GM21723 (cell line): ENCODE data around the gene CTNNA3.

Source experiments
- ATAC-seq: cut with Tn5 transposase; IDR thresholded peaks from one replicate; pipeline ENCODE4 v1.9.1; 2021; ENCODE audit warnings: mild to moderate bottlenecking, moderate library complexity; ENCODE audit not compliant: unreplicated experiment

Gene CTNNA3

DNA sequence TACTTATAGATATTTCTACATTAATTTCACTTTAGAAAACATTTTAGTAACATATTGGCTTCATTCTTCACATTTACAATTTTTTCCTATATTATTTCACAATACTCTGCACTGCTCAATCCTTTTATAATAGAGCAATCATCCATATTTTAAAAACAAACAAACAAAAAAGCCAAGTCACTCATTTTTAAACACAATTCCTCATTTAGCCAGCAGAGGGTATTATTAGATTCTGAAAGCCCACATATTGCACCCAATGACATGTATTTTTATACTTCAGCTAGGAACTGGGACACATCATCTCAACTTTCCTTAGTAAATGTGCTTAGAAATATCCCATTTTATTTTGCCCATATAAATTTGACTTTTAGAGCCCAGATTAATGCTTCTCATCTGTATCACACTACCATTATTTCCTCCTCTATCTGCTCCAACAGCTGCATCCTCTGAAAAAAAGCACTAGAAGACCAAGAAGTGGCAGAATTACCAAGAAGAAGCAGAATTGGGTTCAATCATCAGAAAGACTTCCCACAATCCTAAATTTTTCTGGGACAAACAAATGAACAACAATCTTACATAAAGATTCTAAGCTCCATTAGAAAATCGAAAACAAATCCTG, 29.5 kb downstream of the CTNNA3 start:
- ATAC-seq = no peak

DNA sequence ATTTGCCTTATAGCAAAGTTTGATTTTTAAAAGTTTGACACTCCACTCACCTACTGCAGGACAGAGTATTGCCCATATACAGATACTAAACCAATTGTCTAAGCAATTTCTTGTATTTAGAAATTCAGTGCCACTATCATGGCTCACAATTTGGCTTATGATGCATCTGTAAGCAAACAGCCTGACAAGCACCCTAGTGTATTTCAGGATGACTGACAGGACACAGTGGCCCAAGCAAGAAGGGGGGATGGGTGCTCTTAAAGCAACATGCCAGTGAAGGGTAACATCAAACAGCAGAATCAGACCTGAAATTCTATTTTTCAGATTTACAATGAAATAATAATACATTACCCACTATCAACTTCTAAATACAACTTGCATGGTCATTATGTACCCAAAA, 30.5 kb downstream of the CTNNA3 start:
- no peak for ATAC-seq

DNA sequence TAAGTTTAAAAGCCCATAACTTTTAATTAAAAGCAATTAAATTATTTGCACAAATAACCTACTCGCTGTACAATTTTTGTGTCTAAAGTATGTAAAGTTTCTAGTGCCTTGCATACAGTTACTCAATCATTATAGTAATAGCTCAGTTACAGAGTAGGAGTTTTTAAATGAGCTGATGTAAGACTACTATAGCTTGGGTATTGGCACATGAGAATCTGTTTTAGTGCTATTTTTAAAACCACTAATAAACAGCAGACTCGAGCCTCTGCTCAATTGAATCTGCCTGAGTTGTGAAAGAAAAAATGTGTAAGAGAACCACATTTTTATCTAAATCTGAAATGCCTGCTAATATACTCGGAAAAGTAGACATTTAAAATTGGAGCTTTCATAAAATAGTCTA, 31.1 kb downstream of the CTNNA3 start:
- ATAC-seq = no peak

DNA sequence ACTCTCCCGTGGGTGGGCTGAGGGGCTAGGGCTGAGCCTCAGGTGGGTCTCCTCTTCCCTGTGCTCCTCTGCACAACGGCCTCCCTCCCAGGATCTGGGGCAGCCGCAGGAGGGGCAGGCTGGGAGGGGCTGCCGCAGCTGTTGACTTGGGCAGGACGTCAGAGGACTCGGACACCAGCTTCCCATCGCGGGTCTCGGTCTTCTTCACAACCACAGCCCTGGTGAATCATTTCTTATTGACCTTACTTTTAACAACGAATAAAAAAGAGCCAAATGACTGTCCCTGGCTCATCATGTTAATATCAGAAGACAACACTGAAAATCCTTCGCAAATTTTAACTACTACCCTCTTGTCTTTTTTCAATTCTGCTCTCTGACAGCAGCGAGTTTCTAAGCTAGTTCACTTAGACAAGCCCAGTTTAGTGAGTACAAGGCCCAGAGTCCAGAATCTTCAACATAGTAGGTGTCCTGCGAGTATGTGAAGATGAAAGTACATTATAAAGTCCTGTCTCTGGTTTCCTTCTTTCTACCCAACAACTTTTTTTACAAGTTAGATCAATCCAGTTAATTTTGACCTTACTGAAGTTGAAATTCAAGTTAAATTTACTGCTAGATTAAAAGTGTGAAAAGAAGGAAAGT, 32.4 kb downstream of the CTNNA3 start:
- no peak for ATAC-seq

DNA sequence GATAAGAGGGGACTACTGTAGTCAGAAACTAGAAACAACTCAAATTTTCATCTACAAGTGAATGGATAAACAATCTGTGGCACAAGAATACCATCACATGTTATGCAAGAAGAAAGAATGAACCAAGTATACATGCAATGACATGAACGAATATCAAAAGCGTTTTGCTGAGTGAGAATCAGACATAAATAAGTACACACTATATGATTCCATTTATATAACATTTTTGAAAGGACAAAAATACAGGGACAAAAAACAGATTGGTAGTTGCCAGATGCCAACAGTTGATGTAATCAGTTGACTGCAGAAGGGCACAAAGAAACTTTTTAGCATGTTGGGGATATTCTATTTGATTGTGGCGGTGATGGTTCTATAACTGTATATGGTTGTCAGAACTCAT, 33.6 kb downstream of the CTNNA3 start:
- no peak for ATAC-seq

DNA sequence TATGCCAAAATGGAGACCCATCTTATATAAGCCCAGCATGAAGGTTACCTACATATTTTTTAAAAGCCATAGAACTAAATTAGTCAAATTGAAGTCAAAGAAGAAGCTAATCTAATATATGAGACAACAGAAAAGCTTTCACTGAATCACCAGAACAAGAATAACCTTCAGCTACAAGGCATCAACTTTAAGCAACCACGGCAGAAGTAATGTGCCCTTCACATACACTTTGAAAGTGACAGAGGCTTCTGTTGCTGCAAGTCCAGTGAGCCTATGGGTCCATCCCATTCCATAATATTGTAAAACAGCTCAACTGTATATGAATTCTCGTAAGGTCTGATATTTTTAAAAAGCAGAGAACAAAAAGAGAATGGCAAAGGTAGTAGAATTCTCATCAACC, 36.5 kb downstream of the CTNNA3 start:
- no peak for ATAC-seq

DNA sequence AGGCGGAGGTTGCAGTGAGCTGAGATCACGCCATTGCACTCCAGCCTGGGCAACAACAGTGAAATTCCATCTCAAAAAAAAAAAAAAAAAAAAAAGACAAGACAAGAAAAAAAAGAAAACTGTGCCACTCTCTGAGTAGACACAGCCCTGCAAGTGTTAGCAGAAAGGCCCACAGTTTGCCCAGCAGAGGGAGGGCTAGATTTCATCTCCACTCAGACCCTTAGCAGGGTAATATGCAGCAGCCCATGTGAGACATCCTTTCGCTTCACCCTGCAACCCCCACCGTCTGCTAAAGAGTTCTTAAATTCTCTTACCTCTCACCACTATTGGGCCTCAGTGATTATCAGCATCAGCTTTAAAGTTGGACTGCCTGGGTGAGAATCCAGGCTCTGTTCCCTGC, 38.2 kb downstream of the CTNNA3 start:
- ATAC-seq = no peak

DNA sequence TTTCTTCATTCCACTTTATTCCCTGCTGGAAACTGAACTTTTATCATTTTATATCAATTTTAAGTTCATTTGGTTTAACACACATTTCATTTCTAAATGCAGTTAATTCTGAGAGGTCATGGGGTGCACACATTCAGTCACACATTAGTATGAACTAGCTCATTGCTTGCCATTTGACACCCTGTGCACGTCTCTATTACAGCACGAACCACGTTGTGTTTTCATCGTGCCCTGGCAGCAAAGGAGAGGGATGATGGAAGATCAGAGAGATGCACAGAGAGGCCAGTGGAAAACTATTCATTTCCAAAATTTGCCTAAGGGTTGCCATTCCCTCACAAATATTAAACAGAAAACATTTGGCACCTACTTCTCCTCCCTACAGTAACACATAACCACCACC, 45.4 kb downstream of the CTNNA3 start:
- no peak for ATAC-seq

DNA sequence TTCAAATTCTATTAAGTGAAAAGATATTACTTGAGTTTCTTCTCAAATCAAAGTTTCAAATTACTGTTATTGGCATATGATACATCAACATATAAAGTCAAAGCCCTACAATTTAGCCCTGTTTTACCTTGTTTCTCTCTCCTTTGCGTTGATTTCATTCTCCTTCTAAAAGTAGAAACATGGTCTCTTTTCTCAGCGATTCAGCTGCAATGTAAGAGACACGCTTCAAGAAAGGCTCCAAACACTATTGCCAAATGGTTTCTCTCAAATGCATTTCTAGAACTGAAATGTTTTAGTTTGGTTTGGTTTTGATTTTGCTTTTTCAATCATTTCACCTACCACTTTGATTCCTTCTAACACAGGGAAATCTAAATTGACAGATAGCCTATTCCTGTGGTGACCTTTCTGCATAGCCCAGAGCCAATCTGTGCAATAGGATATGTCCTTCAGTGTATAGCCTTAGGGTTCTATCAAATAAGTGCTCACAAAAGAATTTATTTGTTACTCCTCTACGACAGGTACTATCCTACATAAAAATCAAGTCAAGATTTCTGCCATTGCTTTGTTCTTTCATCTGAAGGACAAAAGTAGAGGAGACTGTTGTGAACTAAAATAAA, 47.3 kb downstream of the CTNNA3 start:
- no peak for ATAC-seq

DNA sequence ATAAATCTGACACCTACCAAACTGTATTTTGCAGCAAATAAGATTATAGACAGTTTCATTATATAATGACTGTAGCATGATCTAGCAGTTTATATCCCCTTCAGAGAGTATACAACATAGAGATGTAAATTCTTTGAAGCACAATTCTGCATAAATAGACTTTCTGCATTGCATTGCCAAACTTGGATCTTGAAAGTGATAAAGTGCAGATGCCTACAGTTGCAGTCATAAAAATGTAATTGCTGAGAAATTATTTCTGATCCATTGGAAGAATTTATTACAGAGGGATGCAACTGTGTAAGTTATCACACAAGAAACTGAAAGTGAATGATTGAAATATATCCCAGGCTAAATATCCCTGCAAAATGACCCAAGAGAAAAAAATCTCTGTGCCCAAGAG, 65.1 kb downstream of the CTNNA3 start:
- ATAC-seq = no peak

DNA sequence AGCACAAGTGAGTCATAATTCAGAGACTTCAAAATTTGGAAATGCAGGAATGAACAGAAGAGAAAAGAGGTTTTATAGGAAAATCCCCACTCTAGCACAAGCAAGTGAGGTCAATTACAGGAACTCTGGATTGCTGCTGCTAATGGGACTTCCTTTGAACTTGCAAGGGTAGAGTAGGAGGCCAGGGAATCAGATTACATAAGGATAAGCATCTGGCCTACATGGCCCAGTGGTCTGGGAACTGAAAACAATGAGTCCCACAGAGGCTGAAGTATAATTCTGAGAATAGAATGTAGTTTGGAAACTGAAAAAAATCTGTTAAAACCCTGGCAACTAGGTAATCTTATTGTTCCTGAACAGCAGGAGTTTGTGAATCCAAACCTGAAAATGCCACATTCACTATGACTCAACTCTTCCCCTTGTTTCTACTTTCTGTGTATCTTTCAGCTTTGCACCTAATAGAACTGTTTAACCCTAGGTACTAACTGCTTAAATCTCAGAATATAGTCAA, 66.5 kb downstream of the CTNNA3 start:
- ATAC-seq = no peak

DNA sequence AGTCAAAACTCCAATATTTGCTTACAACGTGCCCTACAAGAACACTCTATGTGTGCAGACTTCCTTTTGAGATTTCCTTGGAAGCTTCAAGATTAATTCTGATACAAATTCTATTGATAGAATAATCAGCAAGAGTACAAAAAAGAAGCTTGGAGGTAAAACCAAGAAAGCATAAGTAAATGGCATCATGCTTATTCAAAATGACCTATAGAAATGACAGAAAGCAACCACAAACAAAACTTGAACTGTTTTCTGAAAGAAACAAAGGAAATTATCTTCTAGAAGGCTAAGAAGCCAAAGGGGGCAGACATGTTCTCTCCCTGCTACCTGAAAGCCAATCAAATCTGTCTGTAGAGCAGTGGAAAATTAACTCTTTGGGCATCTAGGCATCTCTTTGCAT, 73.0 kb downstream of the CTNNA3 start:
- ATAC-seq = no peak

DNA sequence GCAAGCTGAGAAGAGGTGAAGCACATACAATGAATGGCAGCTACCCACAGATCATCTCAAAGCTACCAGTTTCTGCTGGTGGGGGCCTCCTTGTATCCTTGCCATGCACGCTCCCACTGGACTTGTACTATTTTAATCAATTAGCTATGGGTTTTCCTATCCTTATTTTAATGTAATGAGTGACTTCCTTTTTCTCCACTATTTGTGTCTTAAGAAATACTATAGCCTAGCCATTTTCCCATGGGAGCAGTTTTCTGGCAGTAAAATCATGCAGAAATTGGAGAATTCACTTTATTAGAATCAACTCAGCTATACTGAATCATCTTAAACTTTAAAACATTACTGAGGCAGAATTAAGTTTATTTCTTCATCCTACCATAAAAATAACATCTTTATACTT, 73.5 kb downstream of the CTNNA3 start:
- no peak for ATAC-seq

DNA sequence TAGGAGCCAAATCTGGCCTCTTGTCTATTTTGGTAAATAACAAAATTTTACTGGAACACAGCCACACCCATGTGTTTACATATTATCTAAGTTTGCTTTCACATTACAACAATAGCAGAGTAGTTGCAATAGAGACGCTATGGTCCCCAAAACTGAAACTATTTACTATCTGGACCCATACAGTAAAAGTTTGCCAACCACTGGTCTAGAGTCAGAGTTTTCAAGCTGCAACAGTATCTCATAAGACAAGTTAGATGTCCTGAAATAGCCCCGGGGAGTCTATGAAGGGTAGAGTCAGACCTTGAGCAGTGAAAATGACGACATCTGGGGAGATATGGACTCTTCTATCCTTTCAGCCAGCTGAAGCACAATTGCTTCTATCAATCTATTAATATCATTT, 74.2 kb downstream of the CTNNA3 start:
- no peak for ATAC-seq

DNA sequence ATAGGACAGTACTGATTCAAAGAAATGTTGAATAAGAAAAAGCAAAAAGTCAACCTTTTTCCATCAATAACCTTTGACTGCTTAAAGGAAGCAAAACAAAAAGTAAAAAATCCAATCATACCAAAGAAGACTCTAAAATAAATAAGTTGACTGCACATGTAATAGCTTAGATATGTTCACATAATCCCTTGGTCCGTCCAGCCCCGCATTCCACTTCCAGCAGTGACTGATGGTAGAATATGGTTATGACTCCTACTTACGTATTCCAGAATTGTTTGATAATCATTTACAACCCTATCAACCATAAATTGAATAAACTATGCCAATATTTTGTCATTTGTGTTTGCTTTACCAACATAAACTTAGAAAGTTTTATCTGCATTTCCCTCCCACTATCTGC, 77.9 kb downstream of the CTNNA3 start:
- ATAC-seq = no peak

DNA sequence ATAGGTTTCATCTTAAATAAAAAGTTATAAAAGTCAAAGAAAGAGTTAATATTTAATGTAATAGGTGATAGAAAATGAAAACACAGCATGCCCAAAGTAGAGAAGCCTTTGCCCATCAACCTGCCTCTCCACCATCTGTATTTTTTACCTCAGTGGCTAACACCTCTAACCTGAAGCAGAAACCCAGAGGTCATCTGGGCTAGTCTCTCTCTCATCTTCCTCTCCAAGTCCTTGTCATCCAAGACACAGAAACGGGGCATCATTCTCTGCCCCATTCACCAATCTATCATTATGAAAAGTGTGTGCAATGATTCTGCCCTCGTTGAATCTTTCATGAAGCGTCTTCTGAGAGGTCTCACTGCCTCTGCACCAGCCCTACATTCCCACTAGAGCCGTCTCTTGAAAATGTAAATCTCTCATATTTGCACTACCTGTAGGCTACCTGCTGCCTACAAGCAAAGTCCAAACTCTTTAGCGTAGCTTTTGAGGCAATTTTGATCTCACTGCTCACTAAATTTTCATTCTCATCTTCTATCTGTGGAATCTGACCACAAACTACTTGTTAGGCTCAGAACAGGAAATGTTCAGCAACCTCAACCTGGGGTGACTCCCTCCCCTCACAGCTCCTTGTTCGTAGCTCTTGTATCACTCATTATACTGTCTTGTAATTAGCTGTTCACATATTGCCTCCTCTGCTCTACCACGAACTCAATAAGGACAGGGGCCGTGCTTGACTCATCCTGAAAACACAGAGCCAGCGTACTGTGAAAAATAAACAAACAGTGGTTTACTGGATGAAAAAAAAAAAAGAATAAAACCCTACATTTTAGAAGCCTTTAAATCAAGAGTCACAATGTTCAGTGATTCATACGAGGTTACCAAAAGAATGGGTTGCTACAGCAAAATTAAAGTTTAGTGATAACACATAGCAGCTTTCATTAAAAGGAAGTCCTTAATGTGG, 83.1 kb downstream of the CTNNA3 start:
- ATAC-seq = peak; percentile 86

DNA sequence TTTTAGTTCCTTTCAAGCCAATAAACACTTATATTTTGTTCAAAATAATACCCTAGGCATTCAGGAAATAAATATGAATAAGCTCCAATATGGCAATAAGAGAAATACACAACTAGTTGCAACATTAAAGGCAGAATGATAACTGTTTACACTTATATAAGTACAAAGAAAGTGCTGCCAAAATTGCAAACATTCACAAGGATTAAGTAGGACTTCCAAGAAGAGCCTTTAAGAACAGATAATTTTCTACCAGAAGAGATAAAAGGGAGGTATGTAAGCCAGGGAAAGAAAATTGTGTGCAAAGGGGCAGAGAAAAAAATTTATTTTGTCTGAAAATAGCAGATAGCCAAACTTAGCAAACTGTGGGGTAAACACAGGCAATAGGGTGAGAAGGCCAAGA, 83.8 kb downstream of the CTNNA3 start:
- ATAC-seq = no peak

DNA sequence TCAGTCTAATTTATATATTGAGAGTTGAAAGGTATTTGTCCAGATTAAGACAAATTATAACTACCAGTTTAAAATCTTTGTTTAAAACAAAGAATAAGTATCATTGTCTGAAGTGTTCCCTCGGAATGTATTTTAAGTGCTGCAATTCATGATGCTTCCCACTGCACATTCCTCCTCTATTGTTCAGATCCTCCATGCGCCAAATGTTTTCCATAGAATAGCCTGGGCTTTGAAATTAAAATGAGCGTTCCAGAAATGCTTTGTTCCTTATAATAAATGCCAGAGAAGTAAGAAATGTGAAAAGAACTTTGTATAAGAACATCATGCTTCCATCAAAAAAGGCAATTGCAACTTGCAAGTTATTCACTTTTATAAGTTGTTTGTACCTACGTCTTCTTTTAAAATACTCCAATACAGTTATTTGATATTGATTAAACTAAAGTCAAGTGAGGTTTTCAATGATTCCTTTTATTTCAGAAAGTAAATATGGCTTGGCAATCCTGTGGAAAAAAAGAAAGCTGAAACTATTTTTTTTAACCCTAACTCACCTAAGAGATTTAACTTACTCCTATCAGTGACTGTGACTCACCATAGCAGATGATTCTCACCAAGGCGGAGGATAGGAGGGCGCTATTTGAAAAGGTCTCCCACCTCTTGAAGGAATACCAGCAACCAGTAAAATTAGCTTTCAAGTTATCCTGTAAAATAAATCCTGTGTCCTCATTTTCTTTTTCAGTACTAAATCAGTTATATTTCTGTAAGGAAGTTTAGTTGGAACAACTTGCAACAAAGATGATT, 85.8 kb downstream of the CTNNA3 start:
- no peak for ATAC-seq

DNA sequence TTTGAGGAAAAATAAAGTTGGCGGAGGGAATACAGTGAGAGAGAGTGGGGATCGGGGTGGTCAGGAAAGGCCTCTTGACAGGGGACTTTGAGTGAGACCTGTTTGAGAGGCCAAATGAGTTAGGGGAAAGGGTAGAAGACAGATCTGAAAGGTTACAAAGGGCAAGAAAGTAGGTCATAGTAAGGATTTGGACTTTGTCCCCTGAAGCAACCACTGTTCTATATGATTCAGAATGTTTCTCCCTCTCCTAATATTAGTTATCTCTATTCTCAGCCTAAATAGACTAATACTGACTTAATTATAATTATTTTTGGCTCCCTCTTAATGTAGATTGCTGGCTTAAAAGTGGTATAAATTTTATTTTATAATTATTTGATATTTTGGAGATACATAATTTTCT, 88.0 kb downstream of the CTNNA3 start:
- no peak for ATAC-seq

DNA sequence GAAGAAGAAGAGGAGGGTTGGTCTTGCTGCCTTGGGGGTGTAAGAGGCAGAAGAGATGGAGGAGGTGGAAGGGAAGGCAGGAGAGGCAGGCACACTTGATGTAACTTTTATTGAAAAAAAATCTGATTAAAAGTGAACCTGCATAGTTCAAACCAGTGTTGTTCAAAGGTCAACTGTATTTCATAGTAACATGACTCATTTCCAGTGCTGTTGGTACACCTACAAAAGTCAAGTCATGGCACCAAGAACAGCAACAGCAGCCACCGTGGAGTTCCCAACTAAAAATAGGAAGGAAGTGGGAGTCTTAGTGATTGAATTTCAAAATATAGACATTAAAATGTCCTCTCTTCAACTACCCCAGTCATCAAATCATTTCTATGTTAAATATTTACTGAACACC, 88.5 kb downstream of the CTNNA3 start:
- no peak for ATAC-seq

DNA sequence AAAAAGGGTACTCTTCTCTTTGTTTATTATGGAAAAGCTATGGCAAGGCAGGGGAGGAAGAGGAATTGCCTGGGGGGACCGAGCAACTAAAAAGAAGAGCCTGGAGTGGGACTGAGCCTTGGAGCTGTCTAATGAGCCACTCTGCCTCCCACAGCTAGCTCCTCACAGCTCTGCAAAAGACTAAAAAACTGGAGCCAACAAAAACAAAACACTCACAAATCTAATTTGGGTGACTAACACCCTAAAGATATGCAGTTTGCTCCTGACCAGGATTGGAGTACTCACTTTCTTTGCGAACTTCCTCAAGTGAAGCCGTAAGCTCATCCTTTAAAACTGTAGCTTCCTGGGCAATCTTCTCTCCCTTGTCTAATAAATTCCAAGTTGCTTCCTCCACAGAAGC, 89.4 kb downstream of the CTNNA3 start:
- ATAC-seq = no peak
